ENCODE measurements around the gene ENTPD6.

Gene ENTPD6

DNA sequence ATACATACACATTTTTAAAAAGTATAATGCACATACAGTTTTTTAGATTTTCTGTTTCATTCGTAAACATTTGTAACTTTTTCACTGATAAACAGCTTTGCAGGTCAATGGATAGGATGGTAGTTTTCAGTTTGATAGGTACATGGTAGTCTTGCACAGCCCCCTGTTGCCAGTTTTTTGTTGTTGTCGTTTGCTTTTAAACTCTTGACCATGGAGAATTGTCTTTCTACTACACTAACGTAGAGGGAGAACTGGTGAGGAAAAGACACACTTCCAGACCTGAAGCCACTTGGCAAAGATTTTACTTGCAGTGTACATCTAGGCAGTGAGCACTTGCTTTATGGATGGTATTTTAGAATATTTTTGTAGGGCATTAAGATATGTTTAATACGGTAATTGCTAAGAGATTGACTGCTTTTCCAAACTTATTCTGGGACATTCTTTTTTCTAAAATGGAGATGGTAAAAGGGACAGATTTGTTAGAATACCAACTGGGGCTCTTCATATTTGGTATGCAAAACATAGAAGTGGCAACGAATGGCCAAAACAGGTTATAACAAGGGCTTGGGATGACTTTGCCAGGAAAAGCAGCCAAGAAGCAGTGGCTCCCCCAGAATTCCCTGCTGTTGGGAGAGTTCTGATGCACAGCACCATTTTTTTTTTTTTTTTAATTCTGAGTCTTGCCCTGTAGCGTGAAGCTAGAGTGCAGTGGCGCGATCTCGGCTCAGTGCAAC, 53.9 kb downstream of the ENTPD6 start:
- Histone ChIP-seq H3K27ac (ENCODE audit: low read length, poor library complexity, severe bottlenecking) (peak overlapping the region; percentile 46), H3K18ac (ENCODE audit: low read depth in 1 of 2, low read length in 2 of 2) (no peak overlapping the region), H3K9me3 (ENCODE audit: control insufficient read depth, low read length) (no peaks in the 10 kb centered on the region), H3K27me3 (ENCODE audit: control insufficient read depth in 1 of 2, insufficient read depth in 1 of 2, low read length in 2 of 2) (no peaks in the 10 kb centered on the region), H2BK120ac (ENCODE audit: low read depth, low read length) (no peak overlapping the region), H3K4me3 (ENCODE audit: insufficient read depth in 1 of 2, low read depth in 1 of 2, low read length in 2 of 2) (peak overlapping the region in 1 of 2 experiments; percentile 85), H3K36me3 (ENCODE audit: control insufficient read depth in 1 of 2, insufficient read depth in 2 of 2, low read depth in 1 of 2, low read length in 2 of 2) (peaks cover 0 to 9% of the 10 kb centered on the region in 2 experiments), H3K4me2 (ENCODE audit: low read length, poor library complexity, severe bottlenecking) (peak overlapping the region; percentile 68), H4K91ac (ENCODE audit: low read length) (no peak overlapping the region), H4K8ac (ENCODE audit: low read length) (no peak overlapping the region), H3K9ac (ENCODE audit: low read length) (peak overlapping the region; percentile 90), H2BK15ac (ENCODE audit: low read depth, poor library complexity, severe bottlenecking) (no peak overlapping the region), H3K4ac (ENCODE audit: low read depth in 1 of 2, low read length in 2 of 2) (no peak overlapping the region), H2BK5ac (ENCODE audit: low read depth, low read length, poor library complexity, severe bottlenecking) (no peak overlapping the region), H2AFZ (ENCODE audit: low read depth, low read length) (no peak overlapping the region), H3K79me1 (replicated peaks; ENCODE audit: low read length, poor library complexity, severe bottlenecking) (peaks cover 6% of the 10 kb centered on the region), H3K23ac (ENCODE audit: low read length in 2 of 2) (no peak overlapping the region), H2AK5ac (ENCODE audit: low read length, severe bottlenecking) (no peak overlapping the region), H3K14ac (ENCODE audit: low read length in 2 of 2) (no peak overlapping the region), H2BK12ac (ENCODE audit: low read length in 2 of 2) (no peak overlapping the region), H3K4me1 (ENCODE audit: control insufficient read depth, insufficient read depth, low read depth, low read length) (peaks cover 31% of the 10 kb centered on the region)
- WGBS = 72% methylated on average over 9 of the region's 9 CpGs
- no peak for DNase-seq

DNA sequence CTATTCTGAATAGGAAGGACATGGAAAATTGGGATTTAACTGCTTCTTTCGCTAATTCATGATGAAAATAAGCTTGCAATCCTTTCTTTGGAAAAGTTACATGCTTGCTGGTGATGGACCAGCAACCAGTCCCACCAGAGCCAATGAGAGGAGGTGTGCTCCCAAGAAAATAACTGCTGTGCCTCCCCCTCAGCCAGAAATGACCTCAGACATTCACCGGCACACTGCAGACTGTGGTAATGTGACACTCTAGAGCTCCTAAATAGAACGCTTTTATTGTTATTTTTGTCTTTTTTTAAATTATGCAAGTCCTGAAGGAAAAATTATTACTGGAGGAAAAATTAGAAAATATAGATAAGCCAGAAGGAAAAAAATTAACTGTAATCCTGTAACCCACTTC, 55.0 kb downstream of the ENTPD6 start:
- Histone ChIP-seq H3K4ac (ENCODE audit: low read depth in 1 of 2, low read length in 2 of 2) (no peak overlapping the region), H3K18ac (ENCODE audit: low read depth in 1 of 2, low read length in 2 of 2) (no peak overlapping the region), H2BK5ac (ENCODE audit: low read depth, low read length, poor library complexity, severe bottlenecking) (no peak overlapping the region), H2BK12ac (ENCODE audit: low read length in 2 of 2) (no peak overlapping the region), H3K23ac (ENCODE audit: low read length in 2 of 2) (no peak overlapping the region), H4K8ac (ENCODE audit: low read length) (no peak overlapping the region), H3K4me3 (ENCODE audit: insufficient read depth in 1 of 2, low read depth in 1 of 2, low read length in 2 of 2) (peak overlapping the region in 1 of 2 experiments; percentile 85), H2BK15ac (ENCODE audit: low read depth, poor library complexity, severe bottlenecking) (no peak overlapping the region), H3K14ac (ENCODE audit: low read length in 2 of 2) (no peak overlapping the region), H3K4me1 (ENCODE audit: control insufficient read depth, insufficient read depth, low read depth, low read length) (peaks cover 37% of the 10 kb centered on the region), H3K27ac (ENCODE audit: low read length, poor library complexity, severe bottlenecking) (peak overlapping the region; percentile 0), H4K91ac (ENCODE audit: low read length) (no peak overlapping the region), H2AK5ac (ENCODE audit: low read length, severe bottlenecking) (no peak overlapping the region), H3K36me3 (ENCODE audit: control insufficient read depth in 1 of 2, insufficient read depth in 2 of 2, low read depth in 1 of 2, low read length in 2 of 2) (peaks cover 3 to 15% of the 10 kb centered on the region in 2 experiments), H3K9me3 (ENCODE audit: control insufficient read depth, low read length) (no peaks in the 10 kb centered on the region), H2AFZ (ENCODE audit: low read depth, low read length) (no peak overlapping the region), H2BK120ac (ENCODE audit: low read depth, low read length) (no peak overlapping the region), H3K79me1 (replicated peaks; ENCODE audit: low read length, poor library complexity, severe bottlenecking) (peaks cover 3% of the 10 kb centered on the region), H3K4me2 (ENCODE audit: low read length, poor library complexity, severe bottlenecking) (peak overlapping the region; percentile 60), H3K27me3 (ENCODE audit: control insufficient read depth in 1 of 2, insufficient read depth in 1 of 2, low read length in 2 of 2) (no peaks in the 10 kb centered on the region), H3K9ac (ENCODE audit: low read length) (peak overlapping the region; percentile 13)
- no peak for DNase-seq
- 100% methylated on average over 1 of the region's 3 CpGs for WGBS

DNA sequence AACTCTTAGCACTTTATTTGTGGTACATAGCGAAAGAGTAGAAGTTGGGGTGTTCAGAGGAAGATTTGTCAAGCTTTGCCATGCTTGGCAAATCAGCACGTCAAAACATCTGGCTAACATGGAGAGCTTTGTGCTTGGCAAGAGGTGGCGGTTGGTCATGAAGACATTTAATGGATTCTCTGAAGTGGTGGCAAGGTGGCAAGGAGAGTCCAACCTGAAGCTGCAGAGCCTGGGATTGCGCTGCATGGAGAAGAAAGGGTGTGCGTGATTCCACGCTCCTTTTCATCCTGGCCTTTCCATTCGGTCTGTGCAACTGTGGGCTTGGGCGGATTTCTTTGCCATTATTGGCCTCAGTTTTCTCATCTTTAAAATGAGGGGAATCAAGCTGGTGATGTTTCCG, 55.5 kb downstream of the ENTPD6 start:
- H2BK12ac ChIP-seq (ENCODE audit: low read length in 2 of 2) = no peak overlapping the region
- no peak overlapping the region for H4K8ac ChIP-seq (ENCODE audit: low read length)

DNA sequence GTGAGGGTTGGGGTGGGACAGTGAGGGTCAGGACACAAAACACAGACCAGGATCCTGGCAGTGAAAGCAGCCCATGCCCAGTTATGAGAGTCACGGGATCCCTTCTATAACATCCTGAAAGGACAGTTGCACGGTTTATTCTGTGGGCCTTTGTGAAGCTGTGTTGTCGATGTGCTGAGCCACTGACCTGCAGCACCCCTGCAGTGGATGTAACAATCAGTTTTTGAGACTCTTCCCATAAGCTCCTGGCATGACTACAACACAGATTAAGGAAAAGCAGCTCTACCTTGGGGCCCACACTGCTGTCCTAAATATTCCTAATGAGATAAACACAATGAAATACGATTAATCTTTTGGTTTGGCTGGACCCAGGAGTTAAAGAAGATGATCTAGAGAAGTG, 56.0 kb downstream of the ENTPD6 start:
- H3K9ac ChIP-seq (ENCODE audit: low read length) = no peak overlapping the region
- H2BK15ac ChIP-seq (ENCODE audit: low read depth, poor library complexity, severe bottlenecking) = no peak overlapping the region
- H3K27me3 ChIP-seq (ENCODE audit: control insufficient read depth in 1 of 2, insufficient read depth in 1 of 2, low read length in 2 of 2) = no peaks in the 10 kb centered on the region
- H4K91ac ChIP-seq (ENCODE audit: low read length) = no peak overlapping the region
- no peak overlapping the region for H3K23ac ChIP-seq (ENCODE audit: low read length in 2 of 2)
- no peak overlapping the region for H2AK5ac ChIP-seq (ENCODE audit: low read length, severe bottlenecking)
- H3K4ac ChIP-seq (ENCODE audit: low read depth in 1 of 2, low read length in 2 of 2) = no peak overlapping the region
- H2BK5ac ChIP-seq (ENCODE audit: low read depth, low read length, poor library complexity, severe bottlenecking) = no peak overlapping the region
- H2BK12ac ChIP-seq (ENCODE audit: low read length in 2 of 2) = no peak overlapping the region
- no peak for DNase-seq
- H3K4me2 ChIP-seq (ENCODE audit: low read length, poor library complexity, severe bottlenecking) = peak overlapping the region; percentile 14
- peak overlapping the region; percentile 34 for H3K27ac ChIP-seq (ENCODE audit: low read length, poor library complexity, severe bottlenecking)
- peaks cover 38% of the 10 kb centered on the region for H3K4me1 ChIP-seq (ENCODE audit: control insufficient read depth, insufficient read depth, low read depth, low read length)
- peaks cover 4 to 15% of the 10 kb centered on the region in 2 experiments for H3K36me3 ChIP-seq (ENCODE audit: control insufficient read depth in 1 of 2, insufficient read depth in 2 of 2, low read depth in 1 of 2, low read length in 2 of 2)
- peaks cover 3% of the 10 kb centered on the region for H3K79me1 ChIP-seq (replicated peaks; ENCODE audit: low read length, poor library complexity, severe bottlenecking)
- H3K18ac ChIP-seq (ENCODE audit: low read depth in 1 of 2, low read length in 2 of 2) = no peak overlapping the region
- no peaks in the 10 kb centered on the region for H3K9me3 ChIP-seq (ENCODE audit: control insufficient read depth, low read length)
- H2AFZ ChIP-seq (ENCODE audit: low read depth, low read length) = no peak overlapping the region
- no peak overlapping the region for H2BK120ac ChIP-seq (ENCODE audit: low read depth, low read length)
- H4K8ac ChIP-seq (ENCODE audit: low read length) = no peak overlapping the region
- WGBS = 97% methylated on average over 4 of the region's 4 CpGs
- no peak overlapping the region for H3K4me3 ChIP-seq (ENCODE audit: insufficient read depth in 1 of 2, low read depth in 1 of 2, low read length in 2 of 2)
- H3K14ac ChIP-seq (ENCODE audit: low read length in 2 of 2) = no peak overlapping the region

More for the DNA sequence above, 55.5 kb downstream of the ENTPD6 start:
- H3K4ac ChIP-seq (ENCODE audit: low read depth in 1 of 2, low read length in 2 of 2) = no peak overlapping the region
- no peak overlapping the region for H4K91ac ChIP-seq (ENCODE audit: low read length)
- H2BK120ac ChIP-seq (ENCODE audit: low read depth, low read length) = no peak overlapping the region
- H3K79me1 ChIP-seq (replicated peaks; ENCODE audit: low read length, poor library complexity, severe bottlenecking) = peaks cover 3% of the 10 kb centered on the region
- no peak overlapping the region for H3K9ac ChIP-seq (ENCODE audit: low read length)
- no peaks in the 10 kb centered on the region for H3K27me3 ChIP-seq (ENCODE audit: control insufficient read depth in 1 of 2, insufficient read depth in 1 of 2, low read length in 2 of 2)
- H3K9me3 ChIP-seq (ENCODE audit: control insufficient read depth, low read length) = no peaks in the 10 kb centered on the region
- no peak for DNase-seq
- peak overlapping the region; percentile 21 for H3K27ac ChIP-seq (ENCODE audit: low read length, poor library complexity, severe bottlenecking)
- no peak overlapping the region for H2AK5ac ChIP-seq (ENCODE audit: low read length, severe bottlenecking)
- no peak overlapping the region for H3K23ac ChIP-seq (ENCODE audit: low read length in 2 of 2)
- H3K4me2 ChIP-seq (ENCODE audit: low read length, poor library complexity, severe bottlenecking) = peak overlapping the region; percentile 8
- H3K4me1 ChIP-seq (ENCODE audit: control insufficient read depth, insufficient read depth, low read depth, low read length) = peaks cover 39% of the 10 kb centered on the region
- H2AFZ ChIP-seq (ENCODE audit: low read depth, low read length) = no peak overlapping the region
- peak overlapping the region in 1 of 2 experiments; percentile 85 for H3K4me3 ChIP-seq (ENCODE audit: insufficient read depth in 1 of 2, low read depth in 1 of 2, low read length in 2 of 2)
- 100% methylated on average over 9 of the region's 9 CpGs for WGBS
- H3K36me3 ChIP-seq (ENCODE audit: control insufficient read depth in 1 of 2, insufficient read depth in 2 of 2, low read depth in 1 of 2, low read length in 2 of 2) = peaks cover 4 to 15% of the 10 kb centered on the region in 2 experiments
- H2BK15ac ChIP-seq (ENCODE audit: low read depth, poor library complexity, severe bottlenecking) = no peak overlapping the region
- H2BK5ac ChIP-seq (ENCODE audit: low read depth, low read length, poor library complexity, severe bottlenecking) = no peak overlapping the region
- no peak overlapping the region for H3K14ac ChIP-seq (ENCODE audit: low read length in 2 of 2)
- no peak overlapping the region for H3K18ac ChIP-seq (ENCODE audit: low read depth in 1 of 2, low read length in 2 of 2)
